Non-pigmented ciliary epithelial cell (primary cell): ENCODE results near the gene PPIP5K2.
"Not testable (repeated sequence)": the region's sequence is repeated elsewhere in the genome, so short reads cannot be mapped to it uniquely, and the experiment has no call there.

ENCODE experiments used
- DNase-seq: peaks from one replicate; pipeline ENCODE4 v3.0.0-alpha.2; 2010; ENCODE audit warnings: low read depth

The PPIP5K2 gene

GRCh38 chr5:103119765-103120606 lies at the start of gene PPIP5K2, which contains the start of gene GIN1:
TSS of gene PPIP5K2 (plus strand) at chr5:103120301. CDS start at chr5:103129590, 9,289 bp downstream.
TSS of gene GIN1 (minus strand) at chr5:103120138. CDS start at chr5:103108707, 11,431 bp downstream.
- peak; percentile 97 for DNase-seq

GRCh38 chr5:103073500-103073899 lies 46.6 kb upstream of the PPIP5K2 start:
- DNase-seq: not testable (repeated sequence)

GRCh38 chr5:103075442-103075841 lies 44.7 kb upstream of the PPIP5K2 start:
- no peak for DNase-seq

GRCh38 chr5:103079796-103080195 lies 40.3 kb upstream of the PPIP5K2 start:
- DNase-seq: no peak

- DNase-seq: no peak
These were observed 33.6 kb upstream of the PPIP5K2 start for GRCh38 chr5:103086547-103086946.

- DNase-seq: no peak
These were observed 30.8 kb upstream of the PPIP5K2 start for GRCh38 chr5:103089272-103089671.

- DNase-seq: no peak
These were observed 29.3 kb upstream of the PPIP5K2 start for GRCh38 chr5:103090791-103091190.

GRCh38 chr5:103092676-103093075 lies 27.4 kb upstream of the PPIP5K2 start:
- DNase-seq: no peak

GRCh38 chr5:103093727-103094126 lies 26.4 kb upstream of the PPIP5K2 start:
- no peak for DNase-seq

GRCh38 chr5:103094737-103095136 lies 25.4 kb upstream of the PPIP5K2 start:
- DNase-seq: no peak

GRCh38 chr5:103098993-103099392 lies 21.1 kb upstream of the PPIP5K2 start:
- DNase-seq: no peak

GRCh38 chr5:103101079-103101750 lies 18.9 kb upstream of the PPIP5K2 start:
- no peak for DNase-seq

- DNase-seq: no peak
These were observed 17.9 kb upstream of the PPIP5K2 start for GRCh38 chr5:103102234-103102633.

- DNase-seq: no peak
These were observed 12.0 kb upstream of the PPIP5K2 start for GRCh38 chr5:103108086-103108485.

GRCh38 chr5:103109277-103109676 lies 10.8 kb upstream of the PPIP5K2 start:
- DNase-seq: no peak

GRCh38 chr5:103110403-103110802 lies 9.7 kb upstream of the PPIP5K2 start:
- no peak for DNase-seq

- no peak for DNase-seq
These were observed 8.6 kb upstream of the PPIP5K2 start for GRCh38 chr5:103111468-103111867.

- no peak for DNase-seq
These were observed 7.2 kb upstream of the PPIP5K2 start for GRCh38 chr5:103112910-103113309.

GRCh38 chr5:103114440-103114839 lies 5.7 kb upstream of the PPIP5K2 start:
- no peak for DNase-seq

GRCh38 chr5:103117471-103117991 lies 2.6 kb upstream of the PPIP5K2 start:
- DNase-seq: no peak

- no peak for DNase-seq
These were observed 884 bp upstream of the PPIP5K2 start for GRCh38 chr5:103119070-103119764.

- no peak for DNase-seq
These were observed 603 bp downstream of the PPIP5K2 start for GRCh38 chr5:103120607-103121200.
